ENCODE data around the gene GBF1. TPM values are rescaled to one million over a fixed set of nuclear protein-coding genes. Genes with fewer than 3 reads are reported as not detected.

Gene GBF1
- total and polyA plus RNA-seq, 4 donors = 6.0 to 27.2 (median 15.2) TPM

DNA sequence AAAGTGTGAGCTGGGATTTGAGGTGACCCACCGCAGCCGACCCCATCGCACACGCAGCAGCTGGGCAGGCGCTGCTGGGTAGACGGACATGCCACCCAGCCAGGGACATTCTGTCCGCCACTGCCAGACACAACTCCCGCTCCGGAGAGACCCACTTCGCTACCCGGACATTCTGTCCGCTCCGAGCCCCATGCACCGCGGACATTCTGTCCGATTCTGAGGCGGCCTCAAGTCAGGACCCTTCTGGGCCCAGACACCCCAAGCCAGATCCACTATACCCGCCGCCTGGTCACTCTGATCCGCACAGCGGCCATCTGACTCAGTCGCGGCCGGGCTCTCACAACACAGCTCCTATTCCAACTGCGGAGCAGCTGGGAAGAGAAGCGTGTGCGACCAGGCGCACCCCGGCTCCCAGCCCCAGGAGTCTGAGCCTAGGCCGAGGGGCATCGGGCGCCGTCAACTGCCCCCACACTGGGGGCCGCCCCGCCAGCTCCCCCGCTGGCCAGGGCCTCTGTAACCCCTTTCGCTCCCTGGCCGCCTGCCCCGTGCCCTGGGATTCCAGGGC is 4.8 kb upstream of the GBF1 start:
- Histone ChIP-seq H3K4me3 (ENCODE audit: low read depth in 1 of 3, low read length in 3 of 3) (peak overlapping the region in 1 of 3 donors; percentile 57), H3K36me3 (ENCODE audit: control insufficient read depth in 4 of 4, insufficient read depth in 3 of 4, low read depth in 1 of 4, low read length in 3 of 4) (no peaks in the 10 kb centered on the region), H3K4me1 (ENCODE audit: control insufficient read depth in 4 of 4, insufficient read depth in 4 of 4, low read length in 3 of 4) (peaks cover 6 to 24% (median 15%) of the 10 kb centered on the region in 4 donors), H3K27me3 (ENCODE audit: control insufficient read depth in 4 of 4, insufficient read depth in 4 of 4, low read length in 3 of 4) (no peaks in the 10 kb centered on the region), H3K9ac (ENCODE audit: low read depth in 1 of 2, low read length in 2 of 2) (no peak overlapping the region), H3K9me3 (ENCODE audit: control insufficient read depth in 4 of 4, low read length in 3 of 4) (no peaks in the 10 kb centered on the region), H3K27ac (ENCODE audit: low read depth in 1 of 2, low read length in 2 of 2) (no peak overlapping the region)
- WGBS = 42% methylated on average over 39 of the region's 39 CpGs
- no peak for DNase-seq (ENCODE audit: low spot score)
- no peak for TF ChIP-seq GABPA (IDR thresholded peaks at IDR 0.05 in 1 of 2, conservative IDR thresholded peaks at IDR 0.05 in 1 of 2)
- TF ChIP-seq CTCF (IDR thresholded peaks at IDR 0.05; ENCODE audit: low read depth, low read length, missing input control) = no peak
- TF ChIP-seq, protein P1, sequence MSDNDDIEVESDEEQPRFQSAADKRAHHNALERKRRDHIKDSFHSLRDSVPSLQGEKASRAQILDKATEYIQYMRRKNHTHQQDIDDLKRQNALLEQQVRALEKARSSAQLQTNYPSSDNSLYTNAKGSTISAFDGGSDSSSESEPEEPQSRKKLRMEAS (IDR thresholded peaks at IDR 0.05) = no peak
- TF ChIP-seq JUND (IDR thresholded peaks at IDR 0.05) = no peak
- TF ChIP-seq RAD21 (IDR thresholded peaks at IDR 0.05) = no peak
- no peak for TF ChIP-seq HNF4A (conservative IDR thresholded peaks at IDR 0.05)
- no peak for TF ChIP-seq RXRA (IDR thresholded peaks at IDR 0.05)
- no peak for TF ChIP-seq FOXA1 (IDR thresholded peaks at IDR 0.05)
- no peak for TF ChIP-seq YY1 (IDR thresholded peaks at IDR 0.05)
- TF ChIP-seq, protein P2, sequence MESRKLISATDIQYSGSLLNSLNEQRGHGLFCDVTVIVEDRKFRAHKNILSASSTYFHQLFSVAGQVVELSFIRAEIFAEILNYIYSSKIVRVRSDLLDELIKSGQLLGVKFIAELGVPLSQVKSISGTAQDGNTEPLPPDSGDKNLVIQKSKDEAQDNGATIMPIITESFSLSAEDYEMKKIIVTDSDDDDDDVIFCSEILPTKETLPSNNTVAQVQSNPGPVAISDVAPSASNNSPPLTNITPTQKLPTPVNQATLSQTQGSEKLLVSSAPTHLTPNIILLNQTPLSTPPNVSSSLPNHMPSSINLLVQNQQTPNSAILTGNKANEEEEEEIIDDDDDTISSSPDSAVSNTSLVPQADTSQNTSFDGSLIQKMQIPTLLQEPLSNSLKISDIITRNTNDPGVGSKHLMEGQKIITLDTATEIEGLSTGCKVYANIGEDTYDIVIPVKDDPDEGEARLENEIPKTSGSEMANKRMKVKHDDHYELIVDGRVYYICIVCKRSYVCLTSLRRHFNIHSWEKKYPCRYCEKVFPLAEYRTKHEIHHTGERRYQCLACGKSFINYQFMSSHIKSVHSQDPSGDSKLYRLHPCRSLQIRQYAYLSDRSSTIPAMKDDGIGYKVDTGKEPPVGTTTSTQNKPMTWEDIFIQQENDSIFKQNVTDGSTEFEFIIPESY (IDR thresholded peaks at IDR 0.05) = no peak
- no peak for TF ChIP-seq EGR1 (IDR thresholded peaks at IDR 0.05; ENCODE audit: low read depth in 2 of 2)
- TF ChIP-seq TAF1 (conservative IDR thresholded peaks at IDR 0.05) = no peak
- TF ChIP-seq REST (IDR thresholded peaks at IDR 0.05) = no peak
- TF ChIP-seq, protein P3, sequence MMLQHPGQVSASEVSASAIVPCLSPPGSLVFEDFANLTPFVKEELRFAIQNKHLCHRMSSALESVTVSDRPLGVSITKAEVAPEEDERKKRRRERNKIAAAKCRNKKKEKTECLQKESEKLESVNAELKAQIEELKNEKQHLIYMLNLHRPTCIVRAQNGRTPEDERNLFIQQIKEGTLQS (IDR thresholded peaks at IDR 0.05) = no peak
- no peak for TF ChIP-seq SP1 (IDR thresholded peaks at IDR 0.05)
- no peak for TF ChIP-seq NR2F2 (IDR thresholded peaks at IDR 0.05)
- TF ChIP-seq FOXA2 (IDR thresholded peaks at IDR 0.05) = no peak
- TF ChIP-seq HNF4G (IDR thresholded peaks at IDR 0.05) = no peak
